ENCODE measurements around the gene SPRN. TPM values are rescaled to one million over a fixed set of nuclear protein-coding genes. Genes with fewer than 3 reads are reported as not detected.
"Not testable (repeated sequence)": the region's sequence is repeated elsewhere in the genome, so short reads cannot be mapped to it uniquely, and the experiment has no call there.

The SPRN gene
- total RNA-seq, 1 experiment from 2014 or later, result not detected

DNA sequence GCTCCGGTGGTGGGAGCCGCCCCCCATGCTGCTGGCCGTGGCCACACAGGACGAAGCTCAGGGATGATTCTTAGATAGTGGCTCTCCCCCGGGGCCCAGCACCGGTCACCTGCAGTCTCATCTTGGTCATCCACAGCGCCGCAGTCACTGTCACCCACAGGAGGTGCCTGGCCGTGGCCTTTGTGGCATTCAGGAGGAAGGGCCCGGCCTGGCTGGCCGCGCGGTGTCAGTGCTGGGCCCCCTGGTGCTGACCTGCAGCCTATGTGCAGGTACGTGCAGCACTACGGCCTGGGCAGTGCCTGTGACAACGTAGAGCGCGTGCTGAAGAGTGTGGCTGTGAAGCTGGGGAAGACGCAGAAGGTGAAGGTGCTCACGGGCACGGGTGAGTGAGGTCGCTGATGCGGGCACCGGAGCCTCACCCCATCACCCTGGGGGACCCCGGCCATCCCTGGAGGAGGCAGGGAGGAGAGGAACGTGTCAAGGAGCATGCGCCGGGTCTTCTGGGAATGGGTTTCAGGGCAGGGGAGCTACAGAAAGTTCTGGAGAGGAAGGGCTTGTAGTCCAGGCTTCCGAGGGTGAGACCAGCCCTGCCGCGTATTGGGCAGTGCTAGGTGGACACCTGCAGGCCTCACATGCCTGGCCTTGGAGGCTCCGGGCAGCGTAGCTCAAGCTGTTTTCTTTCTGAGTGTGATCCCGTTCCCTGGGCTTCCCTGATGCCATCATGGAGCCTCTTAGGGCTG lies 5.0 kb downstream of the SPRN start:
- in situ Hi-C loops (cut with HindIII; ENCODE audit: low pct_unique_long_range_greater_than_20kb, low sequenced_read_pairs), result no loop called here
- DNase-seq (ENCODE audit: low read depth), result no peak

DNA sequence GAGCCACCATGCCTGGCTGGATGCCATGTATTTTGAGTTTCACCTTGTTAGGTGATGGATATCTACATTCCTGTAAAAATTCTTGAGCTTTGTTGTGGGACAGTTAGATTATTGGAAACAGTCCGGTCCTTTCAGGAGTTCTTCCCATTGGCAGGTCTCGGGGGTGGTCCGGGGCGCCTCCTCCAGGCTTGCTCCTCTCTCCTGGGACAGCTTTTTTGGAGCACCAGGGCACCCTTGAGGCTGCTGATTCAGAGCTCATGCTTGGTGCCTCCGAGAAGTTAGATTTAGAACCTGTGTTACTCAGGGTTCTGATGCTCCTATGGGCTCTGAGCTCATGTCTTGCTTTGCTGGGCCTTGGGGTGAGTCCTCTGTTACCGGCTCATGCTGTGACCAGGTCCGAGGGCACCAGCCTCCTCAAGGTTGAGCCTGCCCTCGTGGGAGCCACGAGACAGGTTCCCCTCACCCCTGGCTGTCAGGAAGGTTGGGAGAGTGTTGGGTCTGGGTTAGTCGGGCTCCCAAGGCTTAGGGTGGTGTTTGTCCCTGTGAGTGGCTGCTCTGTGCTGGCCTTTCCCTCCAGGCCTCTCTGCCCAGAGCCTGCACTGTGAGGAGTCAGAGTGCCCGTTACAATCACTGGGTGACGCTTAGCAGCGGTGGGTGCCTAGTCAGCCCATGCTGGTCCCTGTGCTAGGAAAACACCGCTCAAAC lies 6.0 kb downstream of the SPRN start:
- in situ Hi-C loops (cut with HindIII; ENCODE audit: low pct_unique_long_range_greater_than_20kb, low sequenced_read_pairs), result no loop called here
- no peak for DNase-seq (ENCODE audit: low read depth)

DNA sequence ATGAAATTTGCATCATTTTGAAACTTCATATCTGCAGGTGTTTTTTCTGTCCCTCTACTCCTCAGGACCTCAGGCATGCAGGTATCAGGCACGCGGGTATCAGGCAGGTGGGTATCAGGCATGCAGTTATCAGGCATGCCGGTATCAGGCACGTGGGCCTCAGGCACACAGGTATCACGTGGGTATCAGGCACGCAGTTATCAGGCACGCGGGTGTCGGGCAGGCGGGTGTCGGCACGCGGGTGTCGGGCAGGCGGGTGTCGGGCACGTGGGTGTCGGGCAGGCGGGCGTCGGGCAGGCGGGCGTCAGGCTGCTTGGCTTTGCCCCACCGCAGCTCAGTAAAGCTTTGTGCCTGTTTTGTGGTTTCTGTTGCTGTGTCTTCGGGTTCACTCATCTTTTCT lies 8.7 kb downstream of the SPRN start:
- in situ Hi-C loops (cut with HindIII; ENCODE audit: low pct_unique_long_range_greater_than_20kb, low sequenced_read_pairs), result no loop called here
- DNase-seq (ENCODE audit: low read depth), result no peak

DNA sequence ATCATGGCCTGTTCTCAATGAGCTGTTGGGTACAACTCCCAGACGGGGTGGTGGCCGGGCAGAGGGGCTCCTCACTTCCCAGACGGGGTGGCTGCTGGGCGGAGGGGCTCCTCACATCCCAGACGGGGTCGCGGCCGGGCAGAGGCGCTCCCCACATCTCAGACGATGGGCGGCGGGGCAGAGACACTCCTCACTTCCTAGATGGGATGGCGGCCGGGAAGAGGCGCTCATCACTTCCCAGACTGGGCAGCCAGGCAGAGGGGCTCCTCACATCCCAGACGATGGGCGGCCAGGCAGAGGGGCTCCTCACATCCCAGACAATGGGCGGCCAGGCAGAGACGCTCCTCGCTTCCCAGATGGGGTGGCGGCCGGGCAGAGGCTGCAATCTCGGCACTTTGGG lies 10.0 kb downstream of the SPRN start:
- DNase-seq (ENCODE audit: low read depth); in situ Hi-C loops (cut with HindIII; ENCODE audit: low pct_unique_long_range_greater_than_20kb, low sequenced_read_pairs): not testable (repeated sequence)

DNA sequence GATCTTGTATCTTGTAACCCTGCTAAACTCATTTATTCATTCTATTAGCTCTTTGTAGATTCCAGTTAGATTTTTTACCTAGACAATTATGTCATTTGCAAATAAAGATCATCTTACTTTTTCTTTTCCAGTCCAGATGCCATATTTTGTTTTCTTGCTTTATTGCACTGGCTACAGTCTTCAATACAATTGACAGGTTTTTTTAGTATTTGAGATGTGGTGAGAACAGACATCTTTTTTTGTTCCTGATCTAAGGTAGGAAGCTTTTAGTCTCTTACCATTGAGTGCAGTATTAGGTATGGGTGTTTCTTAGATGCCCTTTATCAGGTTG lies 12.1 kb downstream of the SPRN start:
- in situ Hi-C loops (cut with HindIII; ENCODE audit: low pct_unique_long_range_greater_than_20kb, low sequenced_read_pairs), result no loop called here
- no peak for DNase-seq (ENCODE audit: low read depth)

DNA sequence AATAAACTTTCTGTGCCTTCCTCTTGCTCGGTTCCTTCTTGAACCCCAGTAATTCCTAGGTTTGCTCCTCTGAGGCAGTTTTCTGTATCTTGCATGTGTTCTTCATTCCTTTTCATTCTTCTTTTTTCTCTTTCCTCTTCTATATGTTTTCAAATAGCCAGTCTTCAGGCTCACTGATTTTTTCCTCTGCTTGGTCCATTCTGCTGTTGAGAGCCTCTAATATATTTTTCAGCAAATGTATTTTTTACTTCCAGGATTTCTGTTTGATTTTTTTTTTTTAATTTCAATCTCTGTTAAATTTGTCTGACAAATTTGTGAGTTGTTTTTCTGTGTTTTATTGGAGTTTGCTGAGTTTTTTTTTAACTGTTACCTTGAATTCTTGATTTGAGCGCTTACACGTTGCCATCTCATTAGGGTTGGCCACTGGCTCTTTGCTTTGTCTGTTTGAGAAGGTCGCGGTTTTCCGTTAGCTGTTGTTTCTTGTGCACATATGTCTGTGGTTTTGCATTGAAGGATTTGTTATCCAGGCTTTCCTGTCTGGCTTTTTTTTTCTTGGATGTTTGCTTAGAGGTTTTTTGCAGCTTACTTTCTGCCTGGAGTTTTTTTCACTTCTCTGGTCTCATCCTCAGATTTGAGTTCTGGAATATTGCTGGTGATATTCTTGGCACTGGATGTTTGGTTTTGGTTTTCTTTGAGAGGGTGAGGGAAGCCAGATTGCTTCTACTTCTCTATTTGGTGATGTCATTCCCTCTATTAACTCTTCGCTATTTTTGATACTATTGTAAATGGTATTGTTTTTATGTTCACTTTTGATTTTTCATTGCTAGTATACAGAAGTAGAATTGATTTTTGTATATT lies 12.7 kb downstream of the SPRN start:
- no peak for DNase-seq (ENCODE audit: low read depth)
- in situ Hi-C loops (cut with HindIII; ENCODE audit: low pct_unique_long_range_greater_than_20kb, low sequenced_read_pairs), result no loop called here

DNA sequence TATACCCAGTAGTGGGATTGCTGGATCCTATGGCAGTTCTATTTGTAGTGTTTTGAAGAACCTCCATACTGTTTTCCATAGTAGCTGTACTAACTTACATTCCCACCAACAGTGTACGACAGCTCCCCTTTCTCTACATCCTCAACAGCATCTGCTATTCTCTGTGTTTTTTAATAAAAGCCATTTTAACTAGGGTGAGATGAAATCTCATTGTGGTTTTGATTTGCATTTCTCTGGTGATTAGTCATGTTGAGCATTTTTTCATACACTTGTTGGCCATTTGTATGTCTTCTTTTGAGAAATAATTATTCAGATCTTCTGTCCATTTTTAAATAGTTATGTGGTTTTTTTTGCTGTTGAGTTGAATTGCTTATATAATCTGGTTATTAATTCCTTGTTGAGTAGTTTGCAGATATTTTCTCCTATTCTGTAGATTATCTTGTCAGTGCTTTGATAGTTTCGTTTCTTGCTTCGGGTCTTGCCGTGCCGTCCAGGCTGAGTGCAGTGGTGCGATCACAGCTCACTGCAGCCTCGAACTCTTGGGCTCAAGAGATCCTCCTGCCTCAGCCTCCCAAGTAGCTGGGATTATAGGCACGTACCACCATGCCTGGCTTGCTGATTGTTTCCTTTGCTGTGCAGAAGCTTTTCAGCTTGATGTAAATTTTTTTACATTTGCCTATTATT lies 18.4 kb downstream of the SPRN start:
- no peak for DNase-seq (ENCODE audit: low read depth)
- in situ Hi-C loops (cut with HindIII; ENCODE audit: low pct_unique_long_range_greater_than_20kb, low sequenced_read_pairs), result no loop called here

DNA sequence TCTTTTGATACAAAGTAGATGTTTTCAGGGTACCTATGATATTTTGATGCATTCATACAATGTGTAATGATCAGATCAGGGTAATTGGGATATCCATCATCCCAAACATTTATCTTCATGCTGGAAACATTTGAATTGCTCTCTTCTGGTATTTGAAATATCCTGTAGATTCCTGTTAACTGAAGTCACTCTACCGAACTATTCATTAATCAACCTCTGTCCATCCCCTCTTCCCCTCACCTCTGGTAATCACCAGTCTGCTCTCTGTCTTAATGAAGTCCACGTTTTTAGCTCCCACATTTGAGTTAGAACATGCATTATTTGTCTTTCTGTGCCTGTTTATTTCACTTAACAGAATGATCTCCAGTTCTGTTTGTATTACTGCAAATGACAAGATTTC lies 19.2 kb downstream of the SPRN start:
- no peak for DNase-seq (ENCODE audit: low read depth)
- in situ Hi-C loops (cut with HindIII; ENCODE audit: low pct_unique_long_range_greater_than_20kb, low sequenced_read_pairs), result no loop called here

DNA sequence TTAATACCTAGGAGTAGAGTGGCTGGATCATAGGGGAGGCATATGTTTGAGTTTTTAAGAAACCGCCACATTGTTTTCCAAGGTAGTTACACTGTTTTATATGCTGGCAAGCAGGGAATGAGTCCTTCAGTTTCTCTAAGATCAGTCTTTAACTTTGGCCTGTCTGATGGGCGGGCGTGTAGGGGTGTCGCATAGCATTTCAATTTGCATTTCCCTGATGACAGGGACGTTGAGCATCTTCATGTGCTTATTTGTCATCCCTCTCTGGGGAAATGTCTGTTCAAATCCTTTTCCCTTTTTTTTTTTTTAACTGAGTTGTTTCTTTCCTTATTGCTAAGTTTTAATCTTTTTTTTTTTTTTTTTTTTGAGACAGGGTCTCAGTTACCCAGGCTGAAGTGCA lies 20.6 kb downstream of the SPRN start:
- DNase-seq (ENCODE audit: low read depth), result no peak
- in situ Hi-C loops (cut with HindIII; ENCODE audit: low pct_unique_long_range_greater_than_20kb, low sequenced_read_pairs), result no loop called here

DNA sequence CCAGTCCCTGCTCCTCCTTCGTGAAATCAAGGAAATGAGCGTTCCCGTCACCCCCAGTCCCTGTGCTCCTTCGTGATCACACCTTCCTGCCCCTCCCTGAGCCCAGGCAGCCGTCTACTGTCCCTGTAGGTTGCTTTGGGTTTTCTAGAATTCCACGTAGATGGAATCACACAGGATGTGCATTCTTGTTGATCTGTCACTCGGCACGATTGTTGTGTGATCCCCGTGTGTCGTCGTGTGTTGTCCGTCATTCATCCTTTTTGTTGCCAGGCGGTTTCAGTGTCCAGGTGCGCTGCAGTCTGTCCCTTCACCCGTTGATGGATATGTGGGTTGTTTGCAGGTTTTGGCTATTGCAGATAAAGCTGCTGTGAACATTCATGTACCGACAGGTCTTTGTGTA lies 21.1 kb downstream of the SPRN start:
- no peak for DNase-seq (ENCODE audit: low read depth)
- in situ Hi-C loops (cut with HindIII; ENCODE audit: low pct_unique_long_range_greater_than_20kb, low sequenced_read_pairs), result no loop called here

DNA sequence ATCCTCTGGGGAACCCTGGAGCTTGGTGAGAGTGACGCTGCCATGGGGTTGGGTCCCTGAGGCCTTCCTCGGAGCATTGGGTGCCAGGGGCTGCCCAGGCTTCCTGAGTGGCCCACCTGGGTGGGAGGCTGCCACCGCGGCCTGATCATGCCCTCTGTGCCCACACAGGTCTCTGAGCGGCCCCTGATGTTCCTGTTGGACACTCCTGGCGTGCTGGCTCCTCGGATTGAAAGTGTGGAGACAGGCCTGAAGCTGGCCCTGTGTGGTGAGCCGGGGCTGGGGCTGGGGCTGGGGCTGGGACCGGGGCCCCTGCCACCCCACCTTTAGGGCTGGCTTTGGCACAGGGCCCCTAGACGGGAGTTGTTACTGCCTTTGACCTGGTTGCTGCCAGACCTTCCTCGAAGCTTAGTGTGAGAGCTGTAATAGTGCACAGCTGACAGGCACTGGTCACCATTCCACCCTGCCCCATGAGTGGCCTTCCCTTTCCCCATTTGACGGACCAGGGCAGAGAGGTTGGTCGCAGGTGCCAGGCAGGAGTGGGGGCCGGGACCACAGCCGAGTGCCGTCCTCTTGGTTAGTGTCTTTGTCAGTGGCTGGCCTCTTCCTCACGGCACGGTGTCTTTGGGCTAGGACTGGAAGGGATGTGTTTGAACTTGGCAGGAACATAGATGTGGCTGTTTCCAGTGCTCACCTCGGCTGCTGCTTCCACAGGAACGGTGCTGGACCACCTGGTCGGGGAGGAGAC lies 22.3 kb downstream of the SPRN start:
- no peak for DNase-seq (ENCODE audit: low read depth)
- in situ Hi-C loops (cut with HindIII; ENCODE audit: low pct_unique_long_range_greater_than_20kb, low sequenced_read_pairs), result no loop called here

DNA sequence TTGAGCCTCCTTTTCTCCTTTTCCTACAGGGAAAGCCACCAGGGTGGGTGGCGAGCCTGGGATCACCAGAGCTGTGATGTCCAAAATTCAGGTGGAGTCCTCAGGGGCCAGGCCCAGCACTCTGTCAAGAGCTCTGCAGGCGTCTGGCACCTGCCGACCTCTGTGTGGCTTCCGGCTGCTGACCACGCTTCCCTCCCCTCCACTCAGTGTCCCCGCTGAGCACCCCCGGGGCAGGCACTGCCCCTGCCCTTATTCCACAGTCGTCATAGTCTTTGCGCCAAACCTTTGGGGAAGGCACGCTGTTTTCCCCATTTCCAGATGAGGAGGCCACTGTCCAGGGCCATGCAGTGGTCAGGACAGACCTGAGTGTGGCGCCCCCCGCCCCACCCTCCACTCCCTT lies 22.9 kb downstream of the SPRN start:
- DNase-seq (ENCODE audit: low read depth), result no peak

DNA sequence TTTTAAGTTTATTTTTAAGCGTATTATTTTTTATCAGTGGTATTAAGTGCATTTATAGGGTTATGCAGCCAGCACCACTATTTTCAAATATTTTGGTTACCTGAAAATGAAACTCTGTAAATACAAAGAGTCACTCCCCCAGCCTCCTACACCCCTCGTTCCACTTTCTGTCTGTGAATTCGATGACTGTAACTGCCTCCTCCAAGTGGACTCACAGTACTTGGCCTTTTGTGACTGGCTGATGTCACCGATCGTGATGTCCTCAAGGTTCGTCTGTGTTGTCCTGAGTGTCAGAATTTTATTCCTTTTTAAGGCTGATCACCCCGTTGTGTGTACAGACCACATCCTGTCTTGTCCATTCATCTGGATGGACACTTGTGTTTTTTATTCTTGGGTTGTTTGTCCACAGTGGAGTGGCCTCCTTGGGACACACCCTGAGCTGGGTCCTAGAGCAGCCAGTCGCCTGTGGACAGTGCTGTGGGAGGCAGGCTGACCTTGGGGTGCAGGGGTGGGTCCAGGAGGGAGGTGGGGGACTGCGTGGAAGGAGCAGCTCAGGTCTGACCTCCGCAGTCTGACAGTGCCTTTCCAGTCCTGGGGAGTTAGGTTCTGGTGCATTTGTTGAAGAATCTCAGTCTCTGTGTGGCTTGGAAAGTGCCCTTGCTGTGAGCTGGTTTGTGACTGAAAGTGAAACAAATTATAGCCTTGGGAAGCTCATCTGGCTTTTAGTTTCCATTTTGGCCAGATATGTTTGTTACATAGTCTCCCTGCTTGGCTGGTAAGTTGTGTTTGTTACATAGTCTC lies 23.6 kb downstream of the SPRN start:
- DNase-seq (ENCODE audit: low read depth), result no peak
- in situ Hi-C loops (cut with HindIII; ENCODE audit: low pct_unique_long_range_greater_than_20kb, low sequenced_read_pairs), result no loop called here

More for the DNA sequence above, 22.9 kb downstream of the SPRN start:
- in situ Hi-C loops (cut with HindIII; ENCODE audit: low pct_unique_long_range_greater_than_20kb, low sequenced_read_pairs), result no loop called here

DNA sequence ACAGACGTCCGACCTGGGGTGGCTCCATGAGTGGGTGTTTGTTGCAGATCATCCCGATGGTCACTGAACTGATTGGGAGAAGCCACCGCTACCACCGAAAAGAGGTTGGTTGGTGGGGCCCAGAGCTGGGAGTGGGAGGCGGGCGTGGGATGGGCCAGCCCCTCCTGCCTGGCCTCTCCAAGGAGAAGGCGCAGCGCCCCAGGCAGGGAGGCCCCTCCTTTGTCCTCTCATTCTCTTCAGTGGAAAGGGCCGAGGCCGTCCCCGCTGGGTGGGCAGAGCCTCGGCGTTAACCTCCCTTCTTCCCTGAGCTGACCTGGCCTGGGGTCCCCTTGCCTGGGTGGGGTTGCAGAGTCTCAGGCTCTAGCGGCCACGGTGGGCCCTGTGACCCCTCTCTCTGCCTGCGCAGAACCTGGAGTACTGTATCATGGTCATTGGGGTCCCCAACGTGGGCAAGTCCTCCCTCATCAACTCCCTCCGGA lies 25.3 kb downstream of the SPRN start:
- in situ Hi-C loops (cut with HindIII; ENCODE audit: low pct_unique_long_range_greater_than_20kb, low sequenced_read_pairs), result no loop called here
- no peak for DNase-seq (ENCODE audit: low read depth)

DNA sequence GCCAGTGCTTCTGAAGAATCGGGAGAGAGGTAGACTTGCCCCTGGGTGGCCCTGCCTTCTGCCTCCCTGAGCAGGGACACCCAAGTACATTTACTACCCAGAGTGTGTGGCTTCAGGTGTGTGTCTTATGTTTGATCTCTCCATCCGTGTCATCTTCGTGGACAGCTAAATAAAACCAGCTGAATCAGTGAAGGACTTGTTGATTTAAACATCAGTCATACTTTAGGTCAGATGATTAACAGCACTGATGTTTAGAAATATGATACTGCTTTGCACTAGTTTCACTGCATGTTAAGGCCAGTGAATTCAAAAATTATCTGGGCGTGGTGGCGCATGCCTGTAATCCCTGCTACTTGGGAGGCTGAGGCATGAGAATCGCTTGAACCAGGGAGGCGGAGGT lies 26.5 kb downstream of the SPRN start:
- in situ Hi-C loops (cut with HindIII; ENCODE audit: low pct_unique_long_range_greater_than_20kb, low sequenced_read_pairs), result no loop called here
- no peak for DNase-seq (ENCODE audit: low read depth)

DNA sequence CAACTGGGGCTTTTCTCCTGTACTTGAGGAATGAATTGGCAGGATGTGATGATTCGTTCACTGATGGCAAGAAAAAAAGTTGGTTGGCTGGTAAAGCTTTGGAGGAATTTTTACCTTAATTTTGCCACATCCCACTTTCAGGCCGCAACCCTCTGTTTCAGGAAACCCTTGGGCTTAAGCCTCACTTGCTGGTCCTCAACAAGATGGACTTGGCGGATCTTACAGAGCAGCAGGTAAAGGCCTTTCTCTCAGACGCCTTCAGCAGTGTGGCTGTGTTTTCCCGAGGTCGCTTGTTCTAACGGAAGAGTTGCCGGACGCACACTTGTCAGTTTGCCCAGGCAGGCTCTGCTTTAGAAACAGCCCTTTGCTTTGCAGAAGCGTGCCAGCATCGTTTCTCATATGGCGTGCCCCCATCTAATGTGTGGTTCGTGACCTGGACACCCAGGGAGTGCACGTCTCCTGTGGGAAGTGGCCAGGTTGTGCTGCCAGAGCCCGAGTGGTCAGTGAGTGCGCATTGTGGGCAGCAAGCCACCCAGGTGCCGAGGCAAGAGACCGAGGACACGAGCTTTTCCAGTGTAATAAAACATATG lies 28.3 kb downstream of the SPRN start:
- DNase-seq (ENCODE audit: low read depth), result no peak
- in situ Hi-C loops (cut with HindIII; ENCODE audit: low pct_unique_long_range_greater_than_20kb, low sequenced_read_pairs), result no loop called here

DNA sequence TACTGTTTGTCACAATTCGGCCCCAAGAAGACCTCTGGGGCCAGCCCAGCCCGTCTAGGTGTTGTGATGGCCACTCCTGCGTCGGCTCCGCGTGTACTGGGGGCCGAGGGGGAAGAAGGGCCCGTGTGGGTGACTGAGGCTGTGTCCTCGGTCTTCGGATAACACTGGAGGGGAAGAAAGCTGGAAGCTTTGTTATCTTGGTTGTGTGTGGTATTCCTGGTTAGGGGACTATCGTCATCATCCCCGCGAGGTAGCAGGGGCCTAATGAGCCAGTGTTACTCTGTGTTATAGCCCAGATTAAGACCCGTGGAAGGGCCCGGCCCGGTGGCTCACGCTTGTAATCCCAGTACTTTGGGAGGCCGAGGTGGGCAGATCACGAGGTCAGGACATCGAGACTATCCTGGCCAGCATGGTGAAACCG lies 29.6 kb downstream of the SPRN start:
- no peak for DNase-seq (ENCODE audit: low read depth)
- in situ Hi-C loops (cut with HindIII; ENCODE audit: low pct_unique_long_range_greater_than_20kb, low sequenced_read_pairs), result no loop called here

Data from Caki2 (cell line).